Lower leg skin (tissue), 3 donors: Measurements from ENCODE around the gene OR2AG2.

Experiments
- POLR2A ChIP-seq, 2 donors: fragments of 450-650 bp; IDR thresholded peaks; one replicate each; pipeline ENCODE4 v1.6.1; 2016 to 2017; ENCODE audit warnings: antibody characterized with exemption in 2 of 2, mild to moderate bottlenecking in 1 of 2, moderate library complexity in 1 of 2
- TF ChIP-seq, protein P1 (sequence below), 3 donors: fragments of 450-650 bp; IDR thresholded peaks; one replicate each; pipeline ENCODE4 v1.5.1; 2016; ENCODE audit warnings: antibody characterized with exemption in 3 of 3, mild to moderate bottlenecking in 3 of 3, moderate library complexity in 2 of 3

DNA sequence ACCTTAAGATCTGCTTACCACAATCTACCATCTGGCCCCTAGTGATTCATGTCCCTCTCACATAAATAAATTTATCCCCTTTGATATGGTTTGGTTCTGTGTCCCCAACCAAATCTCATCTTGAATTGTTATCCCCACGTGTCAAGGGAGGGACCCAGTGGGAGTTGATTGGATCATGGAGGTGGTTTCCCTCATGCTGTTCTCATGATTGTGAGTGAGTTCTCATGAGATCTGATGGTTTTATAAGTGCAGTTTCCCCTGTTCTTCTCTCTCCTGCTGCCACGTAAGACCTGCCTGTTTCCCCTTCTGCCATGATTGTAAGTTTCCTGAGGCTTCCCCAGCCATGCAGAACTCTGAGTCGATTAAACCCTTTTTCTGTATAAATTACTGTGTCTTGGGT, 37.2 kb downstream of the OR2AG2 start:
- no peak for TF ChIP-seq POLR2A (IDR thresholded peaks at IDR 0.05)
- TF ChIP-seq, protein P1, sequence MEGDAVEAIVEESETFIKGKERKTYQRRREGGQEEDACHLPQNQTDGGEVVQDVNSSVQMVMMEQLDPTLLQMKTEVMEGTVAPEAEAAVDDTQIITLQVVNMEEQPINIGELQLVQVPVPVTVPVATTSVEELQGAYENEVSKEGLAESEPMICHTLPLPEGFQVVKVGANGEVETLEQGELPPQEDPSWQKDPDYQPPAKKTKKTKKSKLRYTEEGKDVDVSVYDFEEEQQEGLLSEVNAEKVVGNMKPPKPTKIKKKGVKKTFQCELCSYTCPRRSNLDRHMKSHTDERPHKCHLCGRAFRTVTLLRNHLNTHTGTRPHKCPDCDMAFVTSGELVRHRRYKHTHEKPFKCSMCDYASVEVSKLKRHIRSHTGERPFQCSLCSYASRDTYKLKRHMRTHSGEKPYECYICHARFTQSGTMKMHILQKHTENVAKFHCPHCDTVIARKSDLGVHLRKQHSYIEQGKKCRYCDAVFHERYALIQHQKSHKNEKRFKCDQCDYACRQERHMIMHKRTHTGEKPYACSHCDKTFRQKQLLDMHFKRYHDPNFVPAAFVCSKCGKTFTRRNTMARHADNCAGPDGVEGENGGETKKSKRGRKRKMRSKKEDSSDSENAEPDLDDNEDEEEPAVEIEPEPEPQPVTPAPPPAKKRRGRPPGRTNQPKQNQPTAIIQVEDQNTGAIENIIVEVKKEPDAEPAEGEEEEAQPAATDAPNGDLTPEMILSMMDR (IDR thresholded peaks at IDR 0.05): no peak
